D721Med (cell line): ENCODE data around the gene CHGA.

Source experiments
- DNase-seq: peaks from one replicate; pipeline ENCODE4 v3.0.0; 2011; ENCODE audit warnings: low spot score; ENCODE audit not compliant: insufficient read length
- FAIRE-seq: peaks from 2 replicates; lab custom pipeline; 2011; peaks lifted over from hg19 to GRCh38; lab: Jason Lieb, UNC
- TF ChIP-seq, protein P1 (sequence below): IDR thresholded peaks from 2 replicates; pipeline ENCODE4 v1.5.1; 2012; ENCODE audit warnings: mild to moderate bottlenecking, control low read depth; ENCODE audit not compliant: insufficient read depth; ENCODE audit errors: missing control alignments

Gene CHGA

DNA sequence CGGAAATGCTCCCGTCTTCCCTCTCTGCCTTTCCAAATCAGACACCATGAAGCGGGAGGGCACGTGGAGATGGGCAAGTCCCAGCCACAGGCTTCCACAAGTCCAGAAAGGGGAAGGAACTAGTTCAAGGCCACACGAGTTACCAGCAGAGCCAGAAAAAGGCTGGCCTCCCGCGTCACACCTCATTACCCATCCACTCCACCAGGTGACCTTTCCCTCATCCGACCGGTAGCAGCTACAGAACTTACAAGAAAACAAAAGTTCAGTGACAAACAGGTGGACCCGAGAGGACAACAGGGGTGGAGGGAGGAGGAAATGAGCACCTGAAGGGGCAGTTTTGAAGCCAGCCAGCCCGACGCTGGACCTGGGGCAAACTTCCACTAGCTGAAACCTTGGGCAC is 46.9 kb downstream of the CHGA start:
- TF ChIP-seq, protein P1, sequence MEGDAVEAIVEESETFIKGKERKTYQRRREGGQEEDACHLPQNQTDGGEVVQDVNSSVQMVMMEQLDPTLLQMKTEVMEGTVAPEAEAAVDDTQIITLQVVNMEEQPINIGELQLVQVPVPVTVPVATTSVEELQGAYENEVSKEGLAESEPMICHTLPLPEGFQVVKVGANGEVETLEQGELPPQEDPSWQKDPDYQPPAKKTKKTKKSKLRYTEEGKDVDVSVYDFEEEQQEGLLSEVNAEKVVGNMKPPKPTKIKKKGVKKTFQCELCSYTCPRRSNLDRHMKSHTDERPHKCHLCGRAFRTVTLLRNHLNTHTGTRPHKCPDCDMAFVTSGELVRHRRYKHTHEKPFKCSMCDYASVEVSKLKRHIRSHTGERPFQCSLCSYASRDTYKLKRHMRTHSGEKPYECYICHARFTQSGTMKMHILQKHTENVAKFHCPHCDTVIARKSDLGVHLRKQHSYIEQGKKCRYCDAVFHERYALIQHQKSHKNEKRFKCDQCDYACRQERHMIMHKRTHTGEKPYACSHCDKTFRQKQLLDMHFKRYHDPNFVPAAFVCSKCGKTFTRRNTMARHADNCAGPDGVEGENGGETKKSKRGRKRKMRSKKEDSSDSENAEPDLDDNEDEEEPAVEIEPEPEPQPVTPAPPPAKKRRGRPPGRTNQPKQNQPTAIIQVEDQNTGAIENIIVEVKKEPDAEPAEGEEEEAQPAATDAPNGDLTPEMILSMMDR = no peak
- no peak for FAIRE-seq
- DNase-seq = no peak

DNA sequence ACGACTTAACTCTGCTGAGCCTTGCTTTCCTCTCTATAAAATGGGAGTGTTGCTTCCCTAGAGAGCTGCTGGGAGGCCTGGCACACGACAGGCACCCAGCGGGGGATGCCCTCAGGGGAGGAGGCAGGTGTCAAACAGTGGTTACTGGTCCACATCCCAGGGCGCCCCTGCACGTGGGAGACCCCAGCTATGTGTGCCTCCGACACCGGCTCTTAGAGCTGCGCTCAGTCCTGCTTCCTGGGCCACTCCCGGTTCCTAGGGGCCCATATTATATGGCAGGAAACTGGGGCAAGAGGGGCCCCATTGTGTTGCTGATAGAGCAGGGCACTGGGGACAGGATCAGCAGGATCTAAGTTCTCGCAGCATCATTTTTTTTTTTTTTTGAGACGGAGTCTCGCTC is 47.3 kb downstream of the CHGA start:
- no peak for FAIRE-seq
- TF ChIP-seq, protein P1 = no peak

DNA sequence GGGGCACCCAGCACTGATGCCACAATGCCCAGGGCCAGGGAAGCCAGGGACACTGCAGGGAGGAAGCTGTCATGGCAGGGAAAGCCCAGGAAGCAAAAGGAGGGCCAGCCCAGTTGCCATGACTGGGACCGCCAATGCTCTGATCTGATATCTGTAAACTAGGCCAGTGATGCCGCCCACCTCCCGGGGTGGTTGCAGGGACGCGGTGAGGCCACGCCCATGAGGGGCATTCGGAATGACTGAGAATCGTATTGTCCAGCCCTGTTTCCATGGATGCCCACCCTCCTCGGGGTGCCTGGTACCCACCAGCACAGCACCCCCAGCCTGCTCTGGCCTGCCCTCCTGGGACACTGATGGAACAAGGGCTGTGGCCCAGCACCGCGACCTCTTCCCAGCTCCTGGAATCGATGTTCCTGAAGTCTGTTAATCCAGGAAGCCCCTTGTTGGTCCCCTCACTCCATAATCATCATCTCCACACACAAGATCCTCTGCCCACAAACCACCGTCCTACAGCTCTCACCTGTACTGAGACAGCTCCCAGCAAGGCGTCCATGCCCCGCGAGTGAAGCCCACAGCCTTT is 48.7 kb downstream of the CHGA start:
- DNase-seq (no peak), FAIRE-seq (no peak)
- TF ChIP-seq, protein P1 = no peak

More for the DNA sequence above, 47.3 kb downstream of the CHGA start:
- no peak for DNase-seq

DNA sequence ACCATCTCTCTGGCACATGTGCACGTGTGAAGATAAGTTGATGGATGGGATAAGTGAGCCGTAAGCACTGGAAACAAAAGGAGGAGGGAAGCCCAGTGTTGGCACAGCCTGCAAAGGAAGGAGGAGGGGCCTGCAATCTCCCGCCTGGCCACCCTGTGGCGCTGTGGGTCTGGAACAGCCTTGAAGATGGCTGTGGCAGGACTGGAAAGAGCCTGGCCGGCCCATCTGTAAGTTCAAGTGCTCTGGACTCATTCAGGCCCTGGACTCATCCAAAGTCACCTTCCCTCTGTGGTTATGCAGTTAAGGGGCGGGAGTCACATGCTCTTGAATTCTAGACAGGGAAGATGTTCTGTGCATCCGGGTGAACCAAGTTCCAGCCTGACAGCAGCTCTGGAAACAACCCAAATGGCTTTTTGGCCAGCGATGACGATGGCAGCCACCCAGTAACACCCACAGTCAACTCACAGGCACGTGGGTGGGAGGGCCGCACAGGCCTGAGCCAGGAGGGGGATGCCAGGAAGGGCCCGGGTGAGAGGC is 50.4 kb downstream of the CHGA start:
- no peak for FAIRE-seq
- TF ChIP-seq, protein P1 = peak; percentile 70
- DNase-seq = peak; percentile 80

DNA sequence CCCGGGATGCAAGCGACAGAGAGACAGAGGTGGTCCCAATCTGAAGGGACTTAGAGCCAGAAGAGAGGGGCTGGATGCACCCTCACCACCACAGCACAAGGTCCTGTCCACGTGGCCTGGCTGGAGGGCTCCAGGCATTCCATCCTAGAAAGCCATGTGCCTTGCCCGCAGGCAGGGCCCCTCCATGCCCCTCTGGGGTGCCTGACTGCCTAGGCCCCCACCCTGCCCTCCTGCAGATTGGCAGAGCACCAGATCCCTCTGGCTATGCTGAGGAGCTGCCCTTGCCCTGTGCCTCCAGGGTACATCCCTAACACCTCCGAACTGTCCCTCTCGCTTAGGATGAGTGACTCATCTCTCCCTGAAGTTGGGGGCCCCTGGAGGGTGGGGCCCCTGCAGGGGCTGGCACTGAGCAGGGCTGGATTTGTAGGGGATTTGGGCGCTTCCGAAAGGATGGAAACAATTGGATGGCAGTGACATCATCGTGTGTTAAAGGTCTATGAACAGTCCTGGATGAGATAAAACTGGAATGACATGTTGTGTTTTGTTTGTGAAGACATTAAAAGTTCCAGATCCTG is 50.9 kb downstream of the CHGA start:
- FAIRE-seq (no peak), DNase-seq (no peak)

DNA sequence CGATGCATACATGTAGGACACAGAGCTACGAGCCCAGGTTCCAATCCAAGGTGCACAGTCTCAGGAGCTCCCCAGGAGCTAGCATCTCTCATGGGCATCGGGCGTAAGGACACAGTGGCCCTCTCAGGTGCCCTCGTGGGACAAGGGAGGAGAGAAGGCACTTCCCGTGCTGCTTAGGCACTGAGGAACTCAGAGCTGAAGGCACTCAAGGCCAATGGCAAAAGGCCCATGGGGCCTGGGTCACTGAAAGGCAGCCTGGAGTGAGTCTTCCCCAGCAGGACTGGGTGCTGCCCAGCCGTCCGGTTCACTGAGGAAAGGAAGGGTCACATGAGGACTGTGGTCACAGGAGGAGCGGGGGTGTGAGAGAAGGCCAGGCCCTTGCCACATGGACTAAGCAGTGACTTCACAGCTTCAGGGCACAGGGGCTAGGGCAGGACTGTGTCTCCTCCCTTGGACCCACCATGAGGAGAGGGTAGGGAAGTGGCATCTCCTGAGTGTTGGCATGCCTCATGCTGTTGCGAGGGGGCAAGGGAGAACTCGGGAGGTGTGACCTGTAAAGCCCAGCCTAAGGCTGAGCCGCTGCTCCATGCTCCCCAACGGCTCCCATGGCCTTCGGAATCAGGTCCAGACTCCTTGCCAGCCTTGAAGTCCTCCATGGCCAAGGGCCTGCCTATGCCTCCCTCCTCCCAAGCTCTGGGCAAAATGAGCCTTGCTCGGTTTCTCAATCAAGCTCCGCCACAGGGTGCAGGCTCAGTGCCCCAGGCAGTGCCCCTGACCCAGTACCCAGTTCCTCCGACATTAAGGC is 51.8 kb downstream of the CHGA start:
- TF ChIP-seq, protein P1 = no peak
- no peak for DNase-seq
- FAIRE-seq = no peak

More for the DNA sequence above, 50.9 kb downstream of the CHGA start:
- TF ChIP-seq, protein P1 = no peak
